ENCODE measurements around the gene UST.

Gene UST

DNA sequence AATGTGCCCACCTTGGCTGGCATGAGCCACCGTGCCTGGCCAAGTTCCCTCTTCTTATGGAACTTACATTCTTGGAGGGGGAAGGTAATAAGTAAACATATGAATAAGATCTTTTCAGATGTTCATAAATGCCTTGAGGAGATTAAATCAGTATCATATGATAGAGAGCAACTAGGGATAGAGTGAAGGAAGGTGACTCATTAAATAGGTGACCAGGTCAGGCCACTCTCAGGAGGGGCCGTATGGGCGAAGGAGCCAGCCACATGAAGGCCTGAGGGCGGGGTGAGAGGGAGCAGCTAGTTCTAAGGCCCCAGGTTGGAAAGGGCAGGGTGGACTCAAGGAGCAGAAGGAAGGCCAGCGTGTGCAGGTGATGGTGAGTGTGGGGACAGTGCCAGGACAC is 91.1 kb downstream of the UST start:
- Histone ChIP-seq H3K4me3 (ENCODE audit: low read depth, low read length) (no peak overlapping the region), H3K79me2 (peaks cover 2% of the 10 kb centered on the region), H3K9ac (no peak overlapping the region), H3K4me2 (ENCODE audit: low read length) (no peak overlapping the region), H3K36me3 (ENCODE audit: control insufficient read depth, insufficient read depth, low read length) (no peaks in the 10 kb centered on the region), H2AFZ (no peak overlapping the region), H3K9me3 (ENCODE audit: control insufficient read depth, low read length) (no peaks in the 10 kb centered on the region), H3K27me3 (ENCODE audit: control insufficient read depth, insufficient read depth, low read length) (no peaks in the 10 kb centered on the region), H3K4me1 (peaks cover 2% of the 10 kb centered on the region), H3K27ac (no peak overlapping the region)
- TF ChIP-seq, protein P1, sequence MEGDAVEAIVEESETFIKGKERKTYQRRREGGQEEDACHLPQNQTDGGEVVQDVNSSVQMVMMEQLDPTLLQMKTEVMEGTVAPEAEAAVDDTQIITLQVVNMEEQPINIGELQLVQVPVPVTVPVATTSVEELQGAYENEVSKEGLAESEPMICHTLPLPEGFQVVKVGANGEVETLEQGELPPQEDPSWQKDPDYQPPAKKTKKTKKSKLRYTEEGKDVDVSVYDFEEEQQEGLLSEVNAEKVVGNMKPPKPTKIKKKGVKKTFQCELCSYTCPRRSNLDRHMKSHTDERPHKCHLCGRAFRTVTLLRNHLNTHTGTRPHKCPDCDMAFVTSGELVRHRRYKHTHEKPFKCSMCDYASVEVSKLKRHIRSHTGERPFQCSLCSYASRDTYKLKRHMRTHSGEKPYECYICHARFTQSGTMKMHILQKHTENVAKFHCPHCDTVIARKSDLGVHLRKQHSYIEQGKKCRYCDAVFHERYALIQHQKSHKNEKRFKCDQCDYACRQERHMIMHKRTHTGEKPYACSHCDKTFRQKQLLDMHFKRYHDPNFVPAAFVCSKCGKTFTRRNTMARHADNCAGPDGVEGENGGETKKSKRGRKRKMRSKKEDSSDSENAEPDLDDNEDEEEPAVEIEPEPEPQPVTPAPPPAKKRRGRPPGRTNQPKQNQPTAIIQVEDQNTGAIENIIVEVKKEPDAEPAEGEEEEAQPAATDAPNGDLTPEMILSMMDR (IDR thresholded peaks at IDR 0.05): no peak

GRCh38 chr6:148839044-148839443 is 92.2 kb downstream of the UST start:
- peaks cover 2% of the 10 kb centered on the region for H3K4me1 ChIP-seq
- no peak overlapping the region for H3K4me2 ChIP-seq (ENCODE audit: low read length)
- no peaks in the 10 kb centered on the region for H3K27me3 ChIP-seq (ENCODE audit: control insufficient read depth, insufficient read depth, low read length)
- no peak overlapping the region for H3K9ac ChIP-seq
- no peaks in the 10 kb centered on the region for H3K36me3 ChIP-seq (ENCODE audit: control insufficient read depth, insufficient read depth, low read length)
- no peak overlapping the region for H2AFZ ChIP-seq
- TF ChIP-seq, protein P1 (IDR thresholded peaks at IDR 0.05): no peak
- no peak overlapping the region for H3K27ac ChIP-seq
- no peaks in the 10 kb centered on the region for H3K9me3 ChIP-seq (ENCODE audit: control insufficient read depth, low read length)
- H3K79me2 ChIP-seq: peaks cover 2% of the 10 kb centered on the region
- no peak overlapping the region for H3K4me3 ChIP-seq (ENCODE audit: low read depth, low read length)

- no peak overlapping the region for H3K4me2 ChIP-seq (ENCODE audit: low read length)
- no peak overlapping the region for H3K4me3 ChIP-seq (ENCODE audit: low read depth, low read length)
- H3K9ac ChIP-seq: no peak overlapping the region
- no peak overlapping the region for H3K27ac ChIP-seq
- H3K9me3 ChIP-seq (ENCODE audit: control insufficient read depth, low read length): no peaks in the 10 kb centered on the region
- no peak overlapping the region for H2AFZ ChIP-seq
- TF ChIP-seq, protein P1 (IDR thresholded peaks at IDR 0.05): no peak
- peaks cover 4% of the 10 kb centered on the region for H3K79me2 ChIP-seq
- H3K4me1 ChIP-seq: peaks cover 2% of the 10 kb centered on the region
- H3K27me3 ChIP-seq (ENCODE audit: control insufficient read depth, insufficient read depth, low read length): no peaks in the 10 kb centered on the region
- H3K36me3 ChIP-seq (ENCODE audit: control insufficient read depth, insufficient read depth, low read length): no peaks in the 10 kb centered on the region
Observed at GRCh38 chr6:148840256-148840655, 93.4 kb downstream of the UST start.

- Histone ChIP-seq H3K36me3 (ENCODE audit: control insufficient read depth, insufficient read depth, low read length) (no peaks in the 10 kb centered on the region), H3K4me3 (ENCODE audit: low read depth, low read length) (no peak overlapping the region), H3K9me3 (ENCODE audit: control insufficient read depth, low read length) (no peaks in the 10 kb centered on the region), H3K27ac (no peak overlapping the region), H3K9ac (no peak overlapping the region), H3K27me3 (ENCODE audit: control insufficient read depth, insufficient read depth, low read length) (no peaks in the 10 kb centered on the region), H3K4me2 (ENCODE audit: low read length) (no peak overlapping the region), H2AFZ (no peak overlapping the region), H3K79me2 (peaks cover 2% of the 10 kb centered on the region), H3K4me1 (peaks cover 8% of the 10 kb centered on the region)
- TF ChIP-seq, protein P1 (IDR thresholded peaks at IDR 0.05): no peak
Observed at GRCh38 chr6:148842296-148843019, 95.6 kb downstream of the UST start.

DNA sequence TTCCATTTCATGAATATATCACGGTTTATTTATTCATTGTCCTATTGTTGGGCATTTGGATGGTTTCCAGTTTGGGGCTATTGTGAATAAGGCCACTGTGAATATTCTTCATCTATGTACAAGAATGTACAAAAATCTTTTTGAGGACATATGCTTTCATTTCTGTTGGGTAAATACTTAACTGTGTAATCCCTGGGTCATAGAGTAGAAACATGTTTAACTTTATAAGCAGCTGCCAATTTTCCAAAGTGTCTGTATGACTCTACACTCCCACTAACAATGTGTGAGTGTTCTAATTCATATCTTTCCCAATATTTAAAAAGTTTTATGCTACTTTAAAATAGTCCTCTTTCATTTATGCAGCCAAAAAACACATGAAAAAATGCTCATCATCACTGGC is 98.6 kb downstream of the UST start:
- Histone ChIP-seq H3K27me3 (ENCODE audit: control insufficient read depth, insufficient read depth, low read length) (no peaks in the 10 kb centered on the region), H3K4me1 (peaks cover 11% of the 10 kb centered on the region), H3K9me3 (ENCODE audit: control insufficient read depth, low read length) (no peaks in the 10 kb centered on the region), H2AFZ (no peak overlapping the region), H3K79me2 (peaks cover 2% of the 10 kb centered on the region), H3K9ac (no peak overlapping the region), H3K27ac (no peak overlapping the region), H3K4me2 (ENCODE audit: low read length) (no peak overlapping the region), H3K36me3 (ENCODE audit: control insufficient read depth, insufficient read depth, low read length) (no peaks in the 10 kb centered on the region), H3K4me3 (ENCODE audit: low read depth, low read length) (no peak overlapping the region)
- TF ChIP-seq, protein P1 (IDR thresholded peaks at IDR 0.05): no peak

All from parathyroid adenoma (tissue), 2 donors.